Thyroid gland (tissue), 4 donors: Measurements from ENCODE around the gene AKNA. TPM values are rescaled to one million over a fixed set of nuclear protein-coding genes. Genes with fewer than 3 reads are reported as not detected.

Experiments
- DNase-seq, 2 donors: peaks; one replicate each; pipeline ENCODE4 v3.0.0-alpha.2; 2019
- H3K27ac ChIP-seq, 3 donors: fragments of 200-600 bp; sonication (generic); 1 replicate in 2 of 3; 2 replicates in 1 of 3; pipeline ENCODE4 v1.5.1; 2016 to 2019; ENCODE audit warnings: mild to moderate bottlenecking in 1 of 3, moderate library complexity in 1 of 3
- H3K27me3 ChIP-seq: fragments of 200-600 bp; sonication (generic); one replicate; pipeline ENCODE4 v1.5.1; 2019
- H3K36me3 ChIP-seq, 2 donors: fragments of 200-600 bp; sonication (generic); one replicate each; pipeline ENCODE4 v1.5.1; 2016 to 2019
- H3K4me1 ChIP-seq, 2 donors: fragments of 200-600 bp; sonication (generic); one replicate each; pipeline ENCODE4 v1.5.1; 2017 to 2019
- H3K4me3 ChIP-seq, 3 donors: fragments of 200-600 bp; sonication (generic); replicated peaks in 1 of 3; 1 replicate in 2 of 3; 2 replicates in 1 of 3; pipeline ENCODE4 v1.5.1; 2016; ENCODE audit warnings: mild to moderate bottlenecking in 1 of 3
- H3K9me3 ChIP-seq: fragments of 200-600 bp; sonication (generic); one replicate; pipeline ENCODE4 v1.5.1; 2017
- CTCF ChIP-seq, 6 experiments: fragments of 200-600 bp in 3 of 6; fragments of 450-650 bp in 3 of 6; sonication (generic) in 3 of 6; IDR thresholded peaks; one replicate each; pipeline ENCODE4 v1.5.1; 2016 to 2019; ENCODE audit warnings: antibody characterized with exemption in 6 of 6, mild to moderate bottlenecking in 2 of 6, inconsistent platforms in 1 of 6, moderate library complexity in 1 of 6
- POLR2A ChIP-seq, 2 donors: fragments of 450-650 bp; IDR thresholded peaks; one replicate each; pipeline ENCODE4 v1.6.1; 2017; ENCODE audit warnings: antibody characterized with exemption in 2 of 2, mild to moderate bottlenecking in 2 of 2, moderate library complexity in 1 of 2
- WGBS, 2 donors: methylation state at CpG; one replicate each; pipeline ENCODE4 v1.1.5; 2017; 5-methylcytosine and 5-hydroxymethylcytosine counted together
- intact Hi-C: fragments of 100-400 bp; cut with DNase I; formaldehyde crosslinking; loops from one replicate; pipeline ENCODE4 v1.15.1; 2023
- total RNA-seq, 4 donors: library from RNA; depleted of rRNA; stranded (reverse); fragments of >200 nt; gene quantifications; one replicate each; pipeline ENCODE4 v1.2.3, GENCODE V29; 2016

The AKNA gene
- total RNA-seq, 4 donors from 2014 or later, result 10.0 to 17.0 (median 12.5) TPM

GRCh38 chr9:114347675-114348074 is 40.1 kb downstream of the AKNA start:
- H3K4me3 ChIP-seq, result no peak overlapping the region
- DNase-seq, result no peak
- TF ChIP-seq CTCF (IDR thresholded peaks at IDR 0.05) (no peak), POLR2A (IDR thresholded peaks at IDR 0.05) (no peak)
- no peak overlapping the region for H3K27ac ChIP-seq
- H3K9me3 ChIP-seq, result no peaks in the 10 kb centered on the region
- H3K4me1 ChIP-seq, result peaks cover 0 to 12% of the 10 kb centered on the region in 2 donors
- peaks cover 25 to 53% of the 10 kb centered on the region in 2 donors for H3K36me3 ChIP-seq
- intact Hi-C loops, result no loop called here
- WGBS, 2 donors, result 86 to 88% methylated on average over 14 to 15 of the region's 15 CpGs
- H3K27me3 ChIP-seq, result no peaks in the 10 kb centered on the region

GRCh38 chr9:114346146-114346545 is 41.6 kb downstream of the AKNA start:
- Histone ChIP-seq H3K27ac (no peak overlapping the region), H3K36me3 (peaks cover 29 to 56% of the 10 kb centered on the region in 2 donors), H3K4me1 (peaks cover 0 to 12% of the 10 kb centered on the region in 2 donors), H3K4me3 (no peak overlapping the region), H3K27me3 (no peaks in the 10 kb centered on the region), H3K9me3 (no peaks in the 10 kb centered on the region)
- no peak for DNase-seq
- intact Hi-C loops, result no loop called here
- TF ChIP-seq POLR2A (IDR thresholded peaks at IDR 0.05), result no peak
- TF ChIP-seq CTCF (IDR thresholded peaks at IDR 0.05), result no peak
- 87 to 94% methylated on average over 10 to 11 of the region's 11 CpGs for WGBS, 2 donors

GRCh38 chr9:114345493-114346065 is 42.2 kb downstream of the AKNA start:
- intact Hi-C loops, result no loop called here
- peaks cover 33 to 56% of the 10 kb centered on the region in 2 donors for H3K36me3 ChIP-seq

GRCh38 chr9:114344692-114345091 is 43.1 kb downstream of the AKNA start:
- H3K27me3 ChIP-seq, result no peaks in the 10 kb centered on the region
- H3K4me1 ChIP-seq, result peaks cover 0 to 12% of the 10 kb centered on the region in 2 donors
- no peak overlapping the region for H3K27ac ChIP-seq
- intact Hi-C loops, result no loop called here
- no peaks in the 10 kb centered on the region for H3K9me3 ChIP-seq
- TF ChIP-seq CTCF (IDR thresholded peaks at IDR 0.05) (no peak), POLR2A (IDR thresholded peaks at IDR 0.05) (no peak)
- H3K36me3 ChIP-seq, result peaks cover 28 to 50% of the 10 kb centered on the region in 2 donors
- 18 to 27% methylated on average over 3 of the region's 3 CpGs for WGBS, 2 donors
- H3K4me3 ChIP-seq, result no peak overlapping the region
- peak; percentile 79 to 83 for DNase-seq

More at GRCh38 chr9:114345493-114346065, 42.2 kb downstream of the AKNA start:
- Histone ChIP-seq H3K27ac (no peak overlapping the region), H3K4me3 (no peak overlapping the region), H3K27me3 (no peaks in the 10 kb centered on the region), H3K4me1 (peaks cover 0 to 12% of the 10 kb centered on the region in 2 donors), H3K9me3 (no peaks in the 10 kb centered on the region)
- WGBS, 2 donors, result 94 to 96% methylated on average over 7 of the region's 7 CpGs
- no peak for DNase-seq
- TF ChIP-seq POLR2A (IDR thresholded peaks at IDR 0.05) (no peak), CTCF (IDR thresholded peaks at IDR 0.05) (no peak)

GRCh38 chr9:114344188-114344566 is 43.6 kb downstream of the AKNA start:
- TF ChIP-seq POLR2A (IDR thresholded peaks at IDR 0.05), result no peak
- no peak for TF ChIP-seq CTCF (IDR thresholded peaks at IDR 0.05)
- Histone ChIP-seq H3K27ac (no peak overlapping the region), H3K36me3 (peaks cover 28 to 53% of the 10 kb centered on the region in 2 donors), H3K4me3 (no peak overlapping the region), H3K9me3 (no peaks in the 10 kb centered on the region), H3K27me3 (no peaks in the 10 kb centered on the region), H3K4me1 (peaks cover 0 to 7% of the 10 kb centered on the region in 2 donors)
- WGBS, 2 donors, result 95 to 96% methylated on average over 11 of the region's 11 CpGs
- intact Hi-C loops, result no loop called here
- no peak for DNase-seq
